HUES48 (cell line): ENCODE results near the gene PGS1.
A peak's percentile ranks its signal among the peaks of the same experiment; 100 is the strongest.

Experiments used
- H3K27ac ChIP-seq: one replicate; pipeline ENCODE4 v1.7.0; 2013; ENCODE audit warnings: low read depth, low read length, inconsistent platforms
- H3K27me3 ChIP-seq: 2 replicates; pipeline ENCODE4 v1.6.1; 2013; ENCODE audit warnings: mild to moderate bottlenecking, low read length; ENCODE audit not compliant: control insufficient read depth, insufficient read depth
- H3K36me3 ChIP-seq: 2 replicates; pipeline ENCODE4 v1.6.1; 2013; ENCODE audit warnings: low read length; ENCODE audit not compliant: control insufficient read depth, insufficient read depth
- H3K4me1 ChIP-seq: 2 replicates; pipeline ENCODE4 v1.6.1; 2013; ENCODE audit warnings: mild to moderate bottlenecking, low read length; ENCODE audit not compliant: control insufficient read depth, insufficient read depth
- H3K4me3 ChIP-seq: 2 replicates; pipeline ENCODE4 v1.5.1; 2013; ENCODE audit warnings: mild to moderate bottlenecking, low read depth, low read length
- H3K9ac ChIP-seq: 2 replicates; pipeline ENCODE4 v1.6.1; 2013; ENCODE audit warnings: mild to moderate bottlenecking, low read depth, low read length, moderate library complexity
- H3K9me3 ChIP-seq: 2 replicates; pipeline ENCODE4 v1.6.1; 2013; ENCODE audit warnings: low read length; ENCODE audit not compliant: control insufficient read depth, insufficient read depth

Gene PGS1

DNA sequence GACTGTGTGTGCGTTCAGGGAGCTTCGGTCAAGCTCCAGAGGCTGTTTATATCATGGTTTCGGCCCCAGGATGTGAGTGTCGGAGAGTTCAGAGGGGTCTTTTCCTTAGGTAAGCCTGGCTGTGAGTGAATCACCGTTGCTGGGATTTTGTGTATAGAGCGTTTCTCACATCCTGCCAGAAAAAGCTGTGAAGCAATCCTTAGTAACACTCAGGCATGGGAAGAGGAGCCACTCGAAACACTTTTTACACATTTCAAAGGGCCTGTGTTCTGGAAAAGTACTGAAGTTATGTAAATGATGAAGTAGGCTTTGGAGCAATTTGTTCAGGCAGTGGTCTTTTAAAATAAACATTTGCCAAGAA, 662 bp downstream of the PGS1 start:
- peak overlapping the region; percentile 77 for H3K4me3 ChIP-seq
- peaks cover 52% of the 10 kb centered on the region for H3K4me1 ChIP-seq
- peak overlapping the region; percentile 86 for H3K27ac ChIP-seq
- H3K9ac ChIP-seq = peak overlapping the region; percentile 82
- no peaks in the 10 kb centered on the region for H3K36me3 ChIP-seq
- H3K27me3 ChIP-seq = no peaks in the 10 kb centered on the region
- H3K9me3 ChIP-seq = no peaks in the 10 kb centered on the region

DNA sequence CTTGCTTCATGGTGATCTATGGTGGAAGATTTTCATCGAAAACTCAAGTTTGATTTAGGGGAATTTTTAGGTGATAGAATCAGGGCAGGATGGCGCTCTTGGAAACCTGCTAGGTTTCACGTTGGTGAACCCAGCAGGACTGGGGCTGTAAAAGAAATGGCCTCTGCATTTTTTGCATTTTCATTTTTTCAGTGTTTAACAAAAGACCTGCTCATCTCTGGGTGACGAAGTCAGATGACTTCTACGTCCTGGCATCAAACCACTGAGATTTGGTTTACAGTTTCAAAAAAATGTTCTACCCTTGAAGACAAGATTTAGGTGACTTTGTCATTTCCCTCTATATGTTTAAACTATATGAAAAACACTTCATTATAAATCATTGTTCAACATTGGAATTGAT, 1.9 kb downstream of the PGS1 start:
- Histone ChIP-seq H3K4me3 (no peak overlapping the region), H3K36me3 (no peaks in the 10 kb centered on the region), H3K27ac (no peak overlapping the region), H3K9me3 (no peaks in the 10 kb centered on the region), H3K9ac (no peak overlapping the region), H3K4me1 (peaks cover 47% of the 10 kb centered on the region), H3K27me3 (no peaks in the 10 kb centered on the region)

DNA sequence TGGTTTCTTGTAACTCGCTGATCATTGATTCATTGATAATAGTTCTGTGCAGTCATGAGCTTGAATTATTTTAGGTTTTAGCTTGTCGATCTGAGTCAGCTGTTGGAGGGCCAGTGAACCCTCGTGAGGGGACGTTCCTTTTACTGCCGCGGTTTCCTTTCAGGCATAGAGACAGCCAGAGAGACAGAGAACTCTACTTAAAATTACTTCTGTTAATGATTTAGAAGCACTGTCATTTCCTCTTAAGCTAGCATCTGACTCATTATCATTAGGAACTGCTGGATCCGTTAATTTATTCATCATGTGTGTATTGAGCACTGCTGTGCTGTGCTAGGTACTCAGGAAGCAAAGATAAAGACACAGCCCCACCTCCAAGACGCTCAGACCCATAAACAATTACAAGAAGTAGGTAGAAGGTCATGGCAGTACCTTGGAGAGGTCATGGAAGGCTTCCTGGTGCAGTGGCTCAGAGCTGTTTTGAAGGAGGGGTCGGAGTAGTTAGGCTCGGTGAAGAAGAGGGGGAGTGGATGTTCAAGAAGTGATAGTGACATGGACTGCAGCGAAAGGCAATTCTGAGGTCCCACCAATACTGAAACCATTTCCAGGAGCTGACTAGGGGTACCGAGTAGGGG, 3.3 kb downstream of the PGS1 start:
- no peaks in the 10 kb centered on the region for H3K27me3 ChIP-seq
- no peaks in the 10 kb centered on the region for H3K9me3 ChIP-seq
- H3K4me3 ChIP-seq = peak overlapping the region; percentile 32; the same call in 1 of the 2 replicates
- H3K9ac ChIP-seq = no peak overlapping the region
- no peaks in the 10 kb centered on the region for H3K36me3 ChIP-seq
- H3K27ac ChIP-seq = peak overlapping the region; percentile 81
- H3K4me1 ChIP-seq = peaks cover 50% of the 10 kb centered on the region

DNA sequence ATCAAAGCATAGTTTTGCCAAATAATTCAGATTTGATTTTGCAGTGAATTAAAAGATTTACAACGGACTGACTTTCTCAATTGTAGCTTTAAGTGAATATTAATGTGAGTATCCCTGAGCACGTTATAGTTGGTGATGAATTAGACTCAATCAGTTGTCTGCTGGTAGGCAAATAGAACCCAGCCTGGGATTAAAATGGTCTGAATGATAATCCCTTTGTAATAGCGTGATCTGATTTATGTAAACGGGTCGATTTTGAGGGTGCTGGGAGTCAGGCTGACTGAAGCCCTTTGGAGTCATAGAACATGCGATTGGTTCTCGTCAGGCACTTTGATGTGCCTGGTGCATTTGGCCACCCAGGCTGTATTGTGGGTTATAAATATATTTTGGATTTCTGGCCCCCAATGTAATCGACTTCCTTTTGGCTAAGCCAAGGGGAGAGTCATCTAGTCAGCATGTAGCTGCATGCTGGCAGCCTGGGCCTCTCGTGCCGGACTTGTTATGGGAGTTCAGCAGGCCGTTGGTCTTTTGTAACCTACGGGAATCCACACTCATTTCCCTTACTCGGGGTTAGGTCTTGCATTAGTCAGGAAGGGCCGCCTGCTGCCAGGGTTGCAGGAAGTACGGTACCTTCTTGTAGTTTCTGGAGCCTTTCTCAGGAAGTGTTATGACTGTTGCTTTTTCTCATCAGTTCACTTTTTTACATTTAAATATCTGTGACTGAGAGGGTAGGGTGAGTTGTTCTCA, 5.4 kb downstream of the PGS1 start:
- H3K4me1 ChIP-seq = peaks cover 51% of the 10 kb centered on the region

DNA sequence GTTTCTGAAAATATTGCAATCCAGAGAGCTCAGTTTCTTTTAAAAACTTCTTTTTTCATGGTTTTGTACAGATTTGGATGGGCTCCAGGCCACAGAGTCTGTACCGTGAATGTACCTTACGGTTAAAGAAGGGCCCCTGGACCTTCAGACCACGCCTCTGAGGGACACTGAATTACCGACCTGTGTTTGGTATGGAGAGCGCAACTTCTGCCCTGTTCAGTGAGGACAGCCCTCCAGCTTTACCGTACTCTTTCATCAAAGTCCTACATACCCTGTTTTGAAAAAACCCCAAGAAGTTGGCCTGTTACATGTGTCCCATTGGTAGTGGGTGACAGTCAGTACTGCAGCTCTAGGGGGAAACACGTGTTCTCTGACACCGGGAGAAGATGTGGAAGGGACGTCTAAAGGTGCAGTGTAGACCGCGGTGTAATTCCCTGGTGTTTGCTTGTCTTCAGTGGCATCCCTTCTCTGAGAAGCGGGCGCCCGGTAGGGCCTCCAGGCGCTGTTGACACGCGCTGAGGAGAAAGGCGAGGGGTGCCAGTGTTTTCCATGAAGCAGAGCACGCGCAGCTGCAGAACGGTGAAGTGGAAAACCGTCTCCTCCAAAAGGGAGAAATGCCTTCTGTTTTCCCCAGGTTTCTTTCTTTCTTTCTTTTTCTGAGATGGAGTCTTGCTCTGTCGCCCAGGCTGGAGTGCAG, 6.2 kb downstream of the PGS1 start:
- Histone ChIP-seq H3K9me3 (no peaks in the 10 kb centered on the region), H3K36me3 (no peaks in the 10 kb centered on the region), H3K27ac (peak overlapping the region; percentile 73), H3K4me1 (peaks cover 51% of the 10 kb centered on the region), H3K9ac (no peak overlapping the region), H3K27me3 (no peaks in the 10 kb centered on the region), H3K4me3 (no peak overlapping the region)

More for the DNA sequence above, 5.4 kb downstream of the PGS1 start:
- no peaks in the 10 kb centered on the region for H3K36me3 ChIP-seq
- no peaks in the 10 kb centered on the region for H3K9me3 ChIP-seq
- H3K27me3 ChIP-seq = no peaks in the 10 kb centered on the region
- H3K4me3 ChIP-seq = no peak overlapping the region
- peak overlapping the region; percentile 73 for H3K27ac ChIP-seq
- no peak overlapping the region for H3K9ac ChIP-seq

DNA sequence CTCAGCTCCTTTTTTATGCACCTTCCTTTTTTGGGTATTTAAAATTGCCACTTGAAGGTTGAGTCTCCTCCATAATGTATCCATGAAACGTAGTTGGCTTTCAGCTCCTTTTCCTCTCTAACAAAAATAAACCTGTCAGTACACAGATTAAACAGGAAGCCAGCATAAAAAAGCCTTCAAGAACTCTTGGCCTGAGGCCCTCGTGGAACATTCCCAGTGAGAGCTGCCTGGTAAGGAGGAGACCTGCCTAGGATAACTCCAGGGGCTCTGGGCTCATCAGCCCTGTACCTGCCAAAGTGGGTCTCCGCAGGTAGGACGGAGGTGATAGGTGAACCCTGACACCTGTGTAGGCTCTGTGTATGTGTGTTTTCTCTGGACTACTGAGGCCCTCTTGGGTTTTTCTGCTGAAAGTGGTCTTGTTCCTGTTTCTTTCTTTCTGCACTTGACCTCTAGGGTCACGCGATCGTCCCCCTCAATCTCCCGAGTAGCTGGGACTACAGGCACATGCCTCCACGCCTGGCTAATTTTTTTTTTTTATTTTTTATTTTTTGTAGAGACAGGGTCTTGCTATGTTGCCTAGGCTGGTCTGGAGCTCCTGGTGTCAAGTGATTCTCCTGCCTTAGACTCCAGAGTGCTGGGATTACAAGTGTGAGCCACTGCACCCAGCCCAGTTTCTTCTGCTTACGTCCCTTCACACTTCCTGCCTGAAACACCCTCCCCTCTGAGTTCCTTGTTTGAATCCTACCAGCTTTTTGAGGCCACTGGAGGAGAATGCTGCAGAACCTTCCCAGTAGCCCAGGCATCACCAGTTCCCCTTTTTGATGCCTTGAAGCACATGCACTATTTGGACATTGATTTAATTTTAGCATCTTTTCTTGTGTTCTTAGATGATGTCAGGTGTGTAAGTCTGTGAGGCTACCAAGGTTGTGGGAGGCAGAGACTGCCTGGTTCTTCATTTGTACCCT, 9.8 kb downstream of the PGS1 start:
- no peak overlapping the region for H3K4me3 ChIP-seq
- H3K4me1 ChIP-seq = peaks cover 40% of the 10 kb centered on the region

DNA sequence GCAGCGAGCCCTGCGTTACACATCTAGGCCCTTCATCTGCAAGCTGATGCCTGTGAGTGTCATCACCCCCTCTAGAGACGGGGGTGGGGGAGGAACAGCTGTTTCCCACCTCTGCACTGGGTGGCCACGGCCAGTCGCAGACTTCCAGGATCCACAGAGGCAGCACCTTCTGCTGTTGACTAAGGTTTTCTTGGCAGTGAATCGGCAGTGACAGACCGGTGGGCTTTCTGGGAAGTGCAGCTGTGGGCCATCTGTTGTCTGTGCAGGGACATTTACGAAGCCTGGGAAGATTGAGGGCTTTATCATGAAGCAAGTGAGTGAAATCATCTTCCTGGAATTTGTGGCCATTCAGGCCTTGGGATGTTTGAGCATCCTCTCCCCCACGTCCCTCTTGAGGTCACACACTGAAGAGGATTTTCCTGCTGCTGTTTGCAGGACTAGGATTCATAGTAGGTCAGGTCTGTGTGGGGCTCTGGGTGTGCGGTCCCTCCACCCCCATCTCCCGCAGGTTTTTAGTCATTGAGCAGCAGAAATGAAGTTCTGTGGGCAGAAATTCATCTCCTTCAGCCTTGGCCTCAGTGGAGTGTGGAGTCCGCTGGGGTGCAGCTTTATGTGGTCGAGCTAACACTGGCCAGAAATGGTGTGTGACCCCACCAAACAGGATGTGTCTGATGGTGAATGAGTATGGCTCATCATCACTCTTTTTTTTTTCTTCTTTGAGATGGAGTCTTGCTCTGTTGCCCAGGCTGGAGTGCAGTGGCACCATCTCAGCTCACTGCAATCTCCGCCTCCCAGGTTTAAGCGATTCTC, 12.0 kb downstream of the PGS1 start:
- no peaks in the 10 kb centered on the region for H3K27me3 ChIP-seq
- peaks cover 27% of the 10 kb centered on the region for H3K4me1 ChIP-seq
- H3K9me3 ChIP-seq = no peaks in the 10 kb centered on the region
- H3K9ac ChIP-seq = no peak overlapping the region
- peak overlapping the region; percentile 51 for H3K27ac ChIP-seq
- H3K36me3 ChIP-seq = peaks cover 24% of the 10 kb centered on the region
- H3K4me3 ChIP-seq = no peak overlapping the region

More for the DNA sequence above, 9.8 kb downstream of the PGS1 start:
- Histone ChIP-seq H3K9ac (no peak overlapping the region), H3K27me3 (no peaks in the 10 kb centered on the region), H3K27ac (no peak overlapping the region), H3K9me3 (no peaks in the 10 kb centered on the region), H3K36me3 (peaks cover 9% of the 10 kb centered on the region)

DNA sequence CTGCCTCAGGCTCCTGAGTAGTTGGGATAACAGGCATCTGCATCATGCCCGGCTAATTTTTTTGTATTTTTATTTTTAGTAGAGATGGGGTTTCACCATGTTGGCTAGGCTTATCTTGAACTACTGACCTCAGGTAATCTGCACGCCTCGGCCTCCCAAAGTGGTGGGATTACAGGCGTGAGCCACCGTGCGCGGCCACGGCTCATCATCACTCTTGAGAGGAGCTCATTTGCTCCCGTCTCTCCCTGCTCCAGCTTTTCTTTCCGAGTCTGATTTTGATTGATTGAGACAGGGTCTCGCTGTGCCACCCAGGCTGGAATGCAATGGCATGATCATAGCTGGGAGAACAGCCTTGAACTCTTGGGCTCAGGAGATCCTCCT, 12.6 kb downstream of the PGS1 start:
- Histone ChIP-seq H3K27ac (no peak overlapping the region), H3K36me3 (peaks cover 30% of the 10 kb centered on the region), H3K4me1 (peaks cover 21% of the 10 kb centered on the region), H3K9ac (no peak overlapping the region), H3K9me3 (no peaks in the 10 kb centered on the region), H3K27me3 (no peaks in the 10 kb centered on the region), H3K4me3 (no peak overlapping the region)

DNA sequence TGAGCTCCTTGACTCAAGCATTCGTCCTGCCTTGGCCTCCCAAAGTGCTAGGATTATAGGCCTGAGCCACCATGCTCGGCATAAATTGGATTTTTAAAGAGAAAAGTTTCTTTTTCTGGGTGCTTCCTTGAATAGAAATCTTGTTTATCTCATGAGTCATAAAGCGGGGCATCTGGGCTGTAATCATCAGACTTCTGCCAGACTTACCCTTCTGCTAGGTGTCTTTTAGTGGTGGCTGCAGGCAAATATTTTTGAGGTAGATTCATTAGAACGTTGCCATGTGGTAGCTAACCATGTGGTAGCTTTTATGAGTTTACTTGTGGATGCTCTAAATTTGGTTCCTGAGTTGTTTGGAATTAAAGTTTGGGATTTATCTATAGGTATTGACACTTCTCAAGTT, 13.4 kb downstream of the PGS1 start:
- Histone ChIP-seq H3K4me3 (no peak overlapping the region), H3K9me3 (no peaks in the 10 kb centered on the region), H3K27ac (no peak overlapping the region), H3K27me3 (no peaks in the 10 kb centered on the region), H3K4me1 (0 out of 2 replicates have a peak, but pooled peaks cover 14% of the 10 kb centered on the region), H3K9ac (no peak overlapping the region), H3K36me3 (peaks cover 38% of the 10 kb centered on the region)

DNA sequence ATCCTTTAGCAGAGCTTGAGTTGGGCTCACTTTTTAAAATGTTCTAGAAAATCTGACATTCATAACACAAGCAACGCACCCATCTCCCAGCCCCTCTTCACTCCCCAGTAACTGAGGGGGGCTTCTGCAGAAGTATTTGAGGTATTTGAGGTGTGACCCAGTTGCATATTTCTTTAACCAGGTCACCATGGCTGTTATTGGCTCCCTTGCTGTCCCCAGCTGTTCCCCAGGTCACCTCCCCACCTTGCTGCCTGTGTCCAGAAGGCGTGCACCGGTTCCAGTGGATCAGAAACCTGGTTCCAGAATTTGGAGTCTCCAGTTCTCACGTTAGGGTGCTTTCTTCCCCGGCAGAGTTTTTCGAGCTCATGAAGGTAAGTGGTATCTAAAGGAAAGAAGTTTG, 13.8 kb downstream of the PGS1 start:
- Histone ChIP-seq H3K27me3 (no peaks in the 10 kb centered on the region), H3K36me3 (peaks cover 40% of the 10 kb centered on the region), H3K4me3 (no peak overlapping the region), H3K27ac (no peak overlapping the region), H3K9ac (no peak overlapping the region), H3K4me1 (0 out of 2 replicates have a peak, but pooled peaks cover 14% of the 10 kb centered on the region), H3K9me3 (no peaks in the 10 kb centered on the region)
